Thoracic aorta (tissue), 2 donors: ENCODE results near the gene CHST11. TPM values are rescaled to one million over a fixed set of nuclear protein-coding genes. Genes with fewer than 3 reads are reported as not detected.

Experiments
- ATAC-seq: fragments of 150-250 bp; one replicate; pipeline ENCODE4 v1.8.0; 2017; ENCODE audit warnings: low read depth; ENCODE audit not compliant: insufficient number of reproducible peaks, low FRiP score
- DNase-seq: peaks from one replicate; pipeline ENCODE4 v3.0.0-alpha.2; 2020; ENCODE audit warnings: low spot score
- H3K27ac ChIP-seq, 2 donors: fragments of 200-600 bp; sonication (generic); 1 replicate in 1 of 2; 2 replicates in 1 of 2; pipeline ENCODE4 v1.5.1; 2016; ENCODE audit warnings: mild to moderate bottlenecking in 2 of 2, moderate library complexity in 2 of 2
- H3K27me3 ChIP-seq: fragments of 200-600 bp; sonication (generic); replicated peaks from 2 replicates; pipeline ENCODE4 v1.6.0; 2016; ENCODE audit warnings: mild to moderate bottlenecking; ENCODE audit not compliant: insufficient read depth
- H3K36me3 ChIP-seq: fragments of 200-600 bp; sonication (generic); one replicate; pipeline ENCODE4 v1.5.1; 2016
- H3K4me1 ChIP-seq, 2 donors: fragments of 200-600 bp; sonication (generic); 1 replicate in 1 of 2; 2 replicates in 1 of 2; pipeline versions ENCODE4 v1.5.1 to v1.6.0; 2016; ENCODE audit warnings: low read depth in 2 of 2, mild to moderate bottlenecking in 1 of 2; ENCODE audit not compliant: control insufficient read depth in 1 of 2
- H3K4me3 ChIP-seq: fragments of 200-600 bp; sonication (generic); 2 replicates; pipeline ENCODE4 v1.5.1; 2016; ENCODE audit warnings: mild to moderate bottlenecking
- H3K9me3 ChIP-seq: fragments of 200-600 bp; sonication (generic); 2 replicates; pipeline ENCODE4 v1.5.1; 2016
- total RNA-seq, 2 donors: library from RNA; depleted of rRNA; stranded (reverse); fragments of >200 nt; gene quantifications; one replicate each; pipeline versions ENCODE4 v1.1.0 to v1.2.3, GENCODE V29; 2016
- TF ChIP-seq, protein P1 (sequence below): fragments of 200-600 bp; sonication (generic); IDR thresholded peaks from one replicate; pipeline ENCODE4 v1.5.1; 2019; ENCODE audit warnings: antibody characterized with exemption

The CHST11 gene
- total RNA-seq, 2 donors from 2014 or later: 41.9 to 79.3 TPM

- H3K9me3 ChIP-seq: no peaks in the 10 kb centered on the region
- TF ChIP-seq, protein P1, sequence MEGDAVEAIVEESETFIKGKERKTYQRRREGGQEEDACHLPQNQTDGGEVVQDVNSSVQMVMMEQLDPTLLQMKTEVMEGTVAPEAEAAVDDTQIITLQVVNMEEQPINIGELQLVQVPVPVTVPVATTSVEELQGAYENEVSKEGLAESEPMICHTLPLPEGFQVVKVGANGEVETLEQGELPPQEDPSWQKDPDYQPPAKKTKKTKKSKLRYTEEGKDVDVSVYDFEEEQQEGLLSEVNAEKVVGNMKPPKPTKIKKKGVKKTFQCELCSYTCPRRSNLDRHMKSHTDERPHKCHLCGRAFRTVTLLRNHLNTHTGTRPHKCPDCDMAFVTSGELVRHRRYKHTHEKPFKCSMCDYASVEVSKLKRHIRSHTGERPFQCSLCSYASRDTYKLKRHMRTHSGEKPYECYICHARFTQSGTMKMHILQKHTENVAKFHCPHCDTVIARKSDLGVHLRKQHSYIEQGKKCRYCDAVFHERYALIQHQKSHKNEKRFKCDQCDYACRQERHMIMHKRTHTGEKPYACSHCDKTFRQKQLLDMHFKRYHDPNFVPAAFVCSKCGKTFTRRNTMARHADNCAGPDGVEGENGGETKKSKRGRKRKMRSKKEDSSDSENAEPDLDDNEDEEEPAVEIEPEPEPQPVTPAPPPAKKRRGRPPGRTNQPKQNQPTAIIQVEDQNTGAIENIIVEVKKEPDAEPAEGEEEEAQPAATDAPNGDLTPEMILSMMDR: no peak
- no peaks in the 10 kb centered on the region for H3K36me3 ChIP-seq
- DNase-seq (no peak), ATAC-seq (no peak)
- no peak overlapping the region for H3K4me3 ChIP-seq
- H3K27me3 ChIP-seq: no peaks in the 10 kb centered on the region
- peaks cover 11 to 49% of the 10 kb centered on the region in 2 donors for H3K4me1 ChIP-seq
- no peak overlapping the region for H3K27ac ChIP-seq
These were observed 253.1 kb downstream of the CHST11 start for GRCh38 chr12:104709692-104710435.

DNA sequence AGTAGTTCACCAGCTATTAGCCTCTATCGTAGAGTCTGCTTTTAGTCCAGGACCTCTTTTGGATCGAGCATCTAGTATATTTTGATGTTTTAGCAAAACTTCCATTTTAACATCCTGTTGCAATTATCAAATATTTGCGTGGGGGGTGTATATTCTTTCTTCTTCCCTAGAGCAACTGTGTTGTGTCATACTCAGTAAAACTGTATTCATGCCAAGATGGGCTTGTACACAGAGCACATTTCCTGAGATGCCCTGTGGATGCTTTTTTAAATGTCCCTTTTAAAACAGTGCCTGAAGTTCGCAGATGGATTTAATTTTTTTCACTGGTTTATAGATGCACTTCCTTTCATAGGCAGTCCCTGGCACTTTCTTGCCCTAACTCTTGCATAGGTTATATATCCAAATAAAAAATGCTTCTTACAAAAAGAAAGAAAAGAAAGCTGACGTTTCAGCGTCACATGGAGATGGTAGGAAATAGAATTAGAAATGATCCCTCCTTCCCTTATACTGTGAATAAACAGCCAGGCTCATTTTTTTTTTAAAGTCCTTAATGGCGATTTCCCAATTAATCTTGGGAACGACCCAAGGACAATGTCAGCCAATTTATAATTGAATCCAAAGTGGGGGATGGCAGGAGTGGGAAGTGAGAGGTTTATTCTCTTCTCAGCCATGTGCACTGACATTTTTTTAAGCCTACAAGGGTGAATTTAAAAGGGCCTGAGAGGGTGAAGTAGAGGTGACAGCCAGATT is 254.4 kb downstream of the CHST11 start:
- no peaks in the 10 kb centered on the region for H3K27me3 ChIP-seq
- peaks cover 11 to 59% of the 10 kb centered on the region in 2 donors for H3K4me1 ChIP-seq
- peak overlapping the region in 1 of 2 donors; percentile 29 for H3K27ac ChIP-seq
- H3K4me3 ChIP-seq: peak overlapping the region; percentile 45
- H3K9me3 ChIP-seq: no peaks in the 10 kb centered on the region
- TF ChIP-seq, protein P1: no peak
- no peak for ATAC-seq
- DNase-seq: no peak
- H3K36me3 ChIP-seq: no peaks in the 10 kb centered on the region

GRCh38 chr12:104712477-104712876 is 255.7 kb downstream of the CHST11 start:
- DNase-seq (no peak), ATAC-seq (no peak)
- TF ChIP-seq, protein P1: no peak
- Histone ChIP-seq H3K4me1 (peaks cover 11 to 50% of the 10 kb centered on the region in 2 donors), H3K4me3 (no peak overlapping the region), H3K27me3 (no peaks in the 10 kb centered on the region), H3K9me3 (no peaks in the 10 kb centered on the region), H3K36me3 (no peaks in the 10 kb centered on the region), H3K27ac (no peak overlapping the region)

DNA sequence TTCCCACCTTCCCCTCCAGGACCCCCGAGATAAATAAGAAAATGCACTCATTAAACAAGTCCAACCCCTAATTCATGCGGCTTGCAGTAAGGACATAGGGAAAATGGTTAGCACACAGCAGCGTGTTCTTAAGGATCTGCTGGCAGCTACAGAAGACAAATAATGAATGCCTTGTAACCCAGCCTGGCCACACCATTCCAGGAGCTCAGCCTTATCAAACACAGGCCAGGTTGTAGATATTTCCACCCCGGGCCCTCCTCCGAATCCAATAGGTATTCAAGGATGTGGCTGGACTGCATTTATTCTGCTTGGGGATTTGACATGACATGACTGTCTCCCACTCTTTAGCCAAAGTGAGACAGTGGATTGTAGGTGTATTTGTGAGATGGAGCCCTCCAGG is 256.2 kb downstream of the CHST11 start:
- no peak overlapping the region for H3K27ac ChIP-seq
- TF ChIP-seq, protein P1: no peak

GRCh38 chr12:104713444-104713843 is 256.7 kb downstream of the CHST11 start:
- Histone ChIP-seq H3K4me1 (peaks cover 11 to 46% of the 10 kb centered on the region in 2 donors), H3K36me3 (no peaks in the 10 kb centered on the region), H3K27me3 (no peaks in the 10 kb centered on the region), H3K4me3 (no peak overlapping the region), H3K9me3 (no peaks in the 10 kb centered on the region), H3K27ac (no peak overlapping the region)
- DNase-seq: no peak
- ATAC-seq: no peak
- TF ChIP-seq, protein P1: no peak

More for the DNA sequence above, 256.2 kb downstream of the CHST11 start:
- Histone ChIP-seq H3K4me3 (no peak overlapping the region), H3K4me1 (peaks cover 11 to 46% of the 10 kb centered on the region in 2 donors), H3K9me3 (no peaks in the 10 kb centered on the region), H3K27me3 (no peaks in the 10 kb centered on the region), H3K36me3 (no peaks in the 10 kb centered on the region)
- no peak for DNase-seq
- ATAC-seq: no peak
